HG03108 (cell line): ENCODE results near the gene UBE2I.
A peak's percentile ranks its signal among the peaks of the same experiment; 100 is the strongest.
"Not testable (repeated sequence)": the region's sequence is repeated elsewhere in the genome, so short reads cannot be mapped to it uniquely, and the experiment has no call there.

ENCODE experiments used
- ATAC-seq: cut with Tn5 transposase; IDR thresholded peaks from one replicate; pipeline ENCODE4 v1.9.1; 2021; ENCODE audit warnings: moderate library complexity; ENCODE audit not compliant: unreplicated experiment

UBE2I gene

GRCh38 chr16:1292208-1292607, 17.2 kb upstream of the UBE2I start:
- ATAC-seq, result not testable (repeated sequence)

- ATAC-seq, result not testable (repeated sequence)
These were observed 16.6 kb upstream of the UBE2I start for GRCh38 chr16:1292808-1293207.

- no peak for ATAC-seq
These were observed 15.3 kb upstream of the UBE2I start for GRCh38 chr16:1293921-1294656.

GRCh38 chr16:1295465-1295864, 14.0 kb upstream of the UBE2I start:
- ATAC-seq, result no peak

DNA sequence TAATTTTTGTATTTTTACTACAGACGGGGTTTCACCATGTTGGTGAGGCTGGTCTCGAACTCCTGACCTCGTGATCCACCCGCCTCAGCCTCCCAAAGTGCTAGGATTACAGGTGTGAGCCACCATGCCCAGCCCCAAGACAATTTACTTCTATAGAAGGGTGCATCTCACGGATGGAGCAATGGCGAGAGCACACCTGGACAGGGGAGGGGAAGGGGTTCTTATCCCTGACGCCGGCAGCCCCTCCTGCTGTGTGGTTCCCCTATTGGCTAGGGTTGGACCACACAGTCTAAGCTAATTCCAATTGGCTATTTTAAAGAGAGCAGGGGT, 12.8 kb upstream of the UBE2I start:
- not testable (repeated sequence) for ATAC-seq

- no peak for ATAC-seq
These were observed 12.3 kb upstream of the UBE2I start for GRCh38 chr16:1297018-1297696.

- ATAC-seq, result no peak
These were observed 11.0 kb upstream of the UBE2I start for GRCh38 chr16:1298406-1298805.

DNA sequence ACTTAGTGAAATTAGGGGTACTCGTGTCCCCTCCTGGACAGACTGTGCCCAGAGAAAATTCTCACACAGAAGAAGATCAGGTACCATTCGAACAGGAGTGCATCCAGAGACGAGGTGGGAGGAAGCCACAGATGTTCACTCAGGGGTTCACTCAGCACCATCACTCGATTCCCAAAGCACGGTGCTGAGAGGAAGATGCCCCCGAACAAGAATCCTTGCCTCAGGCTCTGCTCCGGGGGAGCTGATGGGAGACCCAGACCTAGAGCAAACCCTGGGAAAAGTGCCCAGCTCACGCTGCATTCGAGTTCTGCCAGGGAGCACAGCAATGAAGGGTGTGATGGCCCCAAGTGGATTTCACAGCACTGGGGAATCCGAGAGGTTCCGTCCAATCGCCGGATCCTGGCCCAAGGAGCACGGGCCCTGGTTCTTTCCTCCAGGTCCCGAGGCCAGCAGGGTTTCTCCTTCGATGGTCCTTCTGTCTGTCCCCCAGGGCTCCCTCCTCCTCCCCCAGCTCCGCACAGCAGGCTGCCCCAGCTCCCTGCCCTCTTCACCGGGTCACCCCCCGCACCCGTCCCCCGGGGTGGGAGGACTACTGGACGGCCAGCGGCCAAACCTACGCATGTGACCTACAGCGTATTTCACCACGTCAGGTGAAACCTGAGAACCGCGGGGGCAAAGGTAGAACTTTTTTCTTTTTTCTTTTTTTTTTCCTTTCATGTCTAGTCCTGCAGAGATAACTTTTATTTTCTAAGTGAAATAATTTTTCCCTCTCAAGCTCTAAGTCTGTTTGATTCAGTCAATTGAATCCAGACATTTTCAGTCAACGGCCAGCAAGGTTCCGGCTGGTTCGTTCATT, 10.2 kb upstream of the UBE2I start:
- ATAC-seq, result no peak

GRCh38 chr16:1299868-1300203, 9.6 kb upstream of the UBE2I start:
- no peak for ATAC-seq

GRCh38 chr16:1300664-1301476, 8.6 kb upstream of the UBE2I start:
- no peak for ATAC-seq

- no peak for ATAC-seq
These were observed 7.9 kb upstream of the UBE2I start for GRCh38 chr16:1301562-1301961.

GRCh38 chr16:1305823-1306222, 3.6 kb upstream of the UBE2I start:
- ATAC-seq, result no peak

DNA sequence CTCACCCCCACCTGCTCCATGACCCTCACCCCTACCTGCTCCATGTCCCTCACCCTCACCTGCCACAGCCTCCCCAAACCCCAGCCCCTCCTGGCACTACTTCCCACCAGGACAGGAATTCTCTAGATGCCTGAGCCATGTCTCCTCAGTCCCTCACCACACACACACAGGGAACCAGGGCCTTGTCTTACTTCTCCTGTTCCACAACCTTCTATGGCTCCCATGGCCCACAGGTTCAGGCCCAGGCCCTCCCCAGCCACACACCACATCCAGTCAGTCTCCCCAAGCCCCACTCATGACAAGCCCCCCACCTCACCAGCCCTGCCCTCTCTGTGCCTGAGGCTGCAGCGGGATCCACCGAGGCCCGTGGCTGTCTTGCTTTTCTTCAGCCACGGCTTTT, 3.1 kb upstream of the UBE2I start:
- ATAC-seq, result no peak

GRCh38 chr16:1308036-1308976, 1.1 kb upstream of the UBE2I start:
- ATAC-seq, result no peak

- ATAC-seq, result peak; percentile 14
These were observed 724 bp downstream of the UBE2I start for GRCh38 chr16:1309888-1310831.

DNA sequence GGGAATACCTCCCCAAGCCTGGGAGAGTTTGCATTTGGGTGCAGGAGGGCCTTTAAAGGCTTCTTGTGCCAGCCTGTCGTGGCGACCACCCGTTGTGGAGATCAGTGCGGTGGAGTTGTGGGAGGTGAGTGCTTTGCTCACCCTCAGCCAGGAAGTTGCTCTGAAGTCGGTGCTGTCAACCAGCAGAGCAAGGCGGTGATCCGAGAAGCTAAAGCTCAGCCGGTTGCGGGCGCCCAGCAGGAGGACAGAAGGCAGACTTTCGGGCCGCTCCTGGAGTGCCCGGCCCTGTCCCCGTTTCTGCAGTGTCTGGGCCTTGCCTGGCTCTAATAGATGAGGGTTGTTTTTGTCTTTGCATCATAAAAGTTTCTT, 1.4 kb downstream of the UBE2I start:
- no peak for ATAC-seq

DNA sequence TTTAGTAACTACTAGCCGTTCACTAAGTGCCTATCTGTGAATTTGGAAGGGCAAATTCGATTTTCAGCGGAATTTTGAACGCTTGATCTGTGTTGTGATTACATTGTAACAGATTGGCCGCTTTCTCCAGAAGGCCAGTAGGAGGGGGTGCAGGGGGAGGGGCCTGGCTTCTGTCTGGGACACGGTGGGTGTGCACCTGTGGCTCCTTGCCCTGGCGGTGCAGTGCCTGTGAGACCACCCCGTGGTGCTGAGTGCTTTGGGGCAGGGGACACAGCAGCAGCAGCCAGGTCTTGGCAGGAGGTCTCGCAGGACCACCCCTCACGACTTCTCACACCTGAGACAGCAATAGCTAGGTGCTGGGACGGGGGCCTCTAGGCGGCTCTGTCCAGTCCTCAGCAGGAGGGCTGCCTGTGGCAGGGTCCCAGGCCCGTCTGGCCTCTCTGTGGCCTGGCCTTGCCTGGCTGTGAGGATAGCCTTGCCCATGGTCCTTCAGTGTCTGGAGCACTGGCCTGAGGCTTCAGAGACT, 1.8 kb downstream of the UBE2I start:
- ATAC-seq, result no peak

DNA sequence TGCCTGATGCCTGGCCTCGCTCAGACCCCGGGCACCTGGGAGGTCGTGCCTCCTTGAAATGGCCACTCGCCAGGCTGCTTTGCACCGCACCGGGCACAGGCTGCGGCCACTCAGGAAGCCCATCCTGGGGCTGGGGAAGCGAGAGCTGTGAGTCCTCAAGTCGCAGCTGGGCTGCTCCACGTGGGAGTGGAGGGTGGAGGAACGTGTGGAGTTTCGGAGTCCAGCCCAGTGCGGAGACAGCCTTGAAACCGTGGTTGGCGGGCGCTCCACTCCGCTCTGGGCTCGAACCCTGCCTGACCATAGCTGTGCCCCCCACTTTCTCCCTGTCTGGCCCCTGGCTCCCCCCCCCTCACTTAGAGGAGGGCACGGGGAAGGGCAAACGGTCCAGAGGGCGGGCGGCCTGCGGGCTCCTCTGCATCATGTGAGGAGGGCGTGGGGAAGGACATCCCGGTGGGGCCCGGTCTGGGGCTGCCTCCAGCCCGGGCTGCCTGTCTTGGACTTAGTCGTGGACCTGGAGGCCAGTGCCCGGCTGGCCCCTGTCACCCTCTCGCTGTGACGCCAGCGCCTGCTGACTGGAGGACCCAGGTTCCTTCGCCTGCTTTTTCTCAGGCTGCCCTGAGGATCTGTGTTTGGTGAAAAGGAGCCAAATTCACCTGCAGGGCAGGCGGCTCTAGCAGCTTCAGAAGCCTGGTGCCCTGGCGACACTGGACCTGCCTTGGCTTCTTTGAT, 2.5 kb downstream of the UBE2I start:
- no peak for ATAC-seq
